HCT116 (cell line): Measurements from ENCODE around the gene C13orf46. TPM values are rescaled to one million over a fixed set of nuclear protein-coding genes. Genes with fewer than 3 reads are reported as not detected.

Source experiments
- ATAC-seq: fragments of 200-7000 bp; cut with Tn5 transposase; 2 replicates; pipeline ENCODE4 v1.9.1; 2020; ENCODE audit warnings: mild to moderate bottlenecking, moderate library complexity
- BruUV-seq: library from RNA; stranded (reverse); fragments of 400-500 nt; replicated peaks from 2 replicates; lab custom pipeline; 2021; lab: Mats Ljungman, UMichigan
- CTCF ChIA-PET: fragments of 300-600 bp; sonication (Branson Sonifier 250); formaldehyde crosslinking; loops from one replicate; lab custom pipeline; 2021; ENCODE audit warnings: antibody characterized with exemption; lab: Charles Lee
- POLR2A ChIA-PET: fragments of 300-600, 350-600 bp; sonication (Branson Sonifier 250); formaldehyde crosslinking; loops from one replicate; lab custom pipeline; 2021; ENCODE audit warnings: antibody characterized with exemption; lab: Charles Lee
- RAD21 ChIA-PET, 2 experiments: fragments of 300-600 bp; sonication (Branson Sonifier 250); formaldehyde crosslinking; loops; one replicate each; lab custom pipeline; 2023; ENCODE audit warnings: low total read pairs in 2 of 2; ENCODE audit not compliant: uncharacterized antibody in 2 of 2, unreplicated experiment in 2 of 2, low non-redundant PET in 1 of 2; lab: Charles Lee
- DNase-seq: peaks from one replicate; pipeline ENCODE4 v3.0.0-alpha.2; 2010; ENCODE audit warnings: low read depth, low spot score
- H2AFZ ChIP-seq: fragments of 200-600 bp; shearing (Covaris generic), sonication (generic); 2 replicates; pipeline ENCODE4 v1.6.1; 2017; ENCODE audit warnings: low read depth, mixed run types, mixed read lengths, antibody characterized with exemption, low read length; ENCODE audit not compliant: poor library complexity, severe bottlenecking
- H3K27ac ChIP-seq: 2 replicates; pipeline ENCODE4 v1.5.1; 2012; ENCODE audit warnings: low read depth, low read length
- H3K27me3 ChIP-seq: fragments of 200-600 bp; sonication (generic); 2 replicates; pipeline ENCODE4 v1.6.1; 2016; ENCODE audit warnings: mixed run types, low read length, mixed read lengths; ENCODE audit not compliant: insufficient read depth
- H3K36me3 ChIP-seq, 2 experiments: fragments of 200-500 bp in 1 of 2; fragments of 200-600 bp in 1 of 2; sonication (Bioruptor generic) in 1 of 2; sonication (generic) in 1 of 2; 2 replicates each; pipeline versions ENCODE4 v1.5.1 to v1.6.1; 2014 to 2016; ENCODE audit warnings: low read length in 2 of 2, inconsistent platforms in 1 of 2, mixed read lengths in 1 of 2, mixed run types in 1 of 2; ENCODE audit not compliant: insufficient read depth in 2 of 2, control insufficient read depth in 1 of 2
- H3K4me1 ChIP-seq, 2 experiments: fragments of 200-600 bp in 1 of 2; sonication (generic) in 1 of 2; 2 replicates each; pipeline versions ENCODE4 v1.5.1 to v1.6.1; 2012 to 2017; ENCODE audit warnings: low read length in 2 of 2, inconsistent platforms in 1 of 2, mild to moderate bottlenecking in 1 of 2, mixed read lengths in 1 of 2, mixed run types in 1 of 2, moderate library complexity in 1 of 2; ENCODE audit not compliant: insufficient read depth in 2 of 2, control insufficient read depth in 1 of 2
- H3K4me2 ChIP-seq: fragments of 200-600 bp; sonication (generic); 2 replicates; pipeline ENCODE4 v1.6.1; 2017; ENCODE audit warnings: mixed run types, low read length, mixed read lengths
- H3K4me3 ChIP-seq, 2 experiments: fragments of 200-600 bp in 1 of 2; sonication (generic) in 1 of 2; replicated peaks in 1 of 2; 2 replicates each; pipeline ENCODE4 v1.5.1; 2011 to 2016; ENCODE audit warnings: low read length in 2 of 2, control low read depth in 1 of 2, low read depth in 1 of 2, mild to moderate bottlenecking in 1 of 2, mixed read lengths in 1 of 2, mixed run types in 1 of 2
- H3K79me2 ChIP-seq: fragments of 200-600 bp; sonication (generic); 2 replicates; pipeline ENCODE4 v1.6.1; 2017; ENCODE audit warnings: mild to moderate bottlenecking, mixed run types, low read length, moderate library complexity, mixed read lengths; ENCODE audit not compliant: insufficient read depth
- H3K9ac ChIP-seq: fragments of 200-600 bp; sonication (generic); 2 replicates; pipeline ENCODE4 v1.6.1; 2016; ENCODE audit warnings: low read length, mixed read lengths
- H3K9me2 ChIP-seq: fragments of 200-600 bp; sonication (generic), shearing (Covaris generic); 2 replicates; pipeline ENCODE4 v1.6.1; 2017; ENCODE audit warnings: mixed run types, mild to moderate bottlenecking, moderate library complexity; ENCODE audit not compliant: insufficient read depth
- H3K9me3 ChIP-seq, 2 experiments: fragments of 200-500 bp in 1 of 2; fragments of 200-600 bp in 1 of 2; sonication (Bioruptor generic) in 1 of 2; sonication (generic) in 1 of 2; 2 replicates each; pipeline ENCODE4 v1.6.1; 2014 to 2017; ENCODE audit warnings: low read length in 2 of 2, mixed read lengths in 2 of 2, inconsistent platforms in 1 of 2, low read depth in 1 of 2, mild to moderate bottlenecking in 1 of 2, mixed run types in 1 of 2, moderate library complexity in 1 of 2; ENCODE audit not compliant: control insufficient read depth in 1 of 2, insufficient read depth in 1 of 2
- H4K20me1 ChIP-seq: fragments of 200-600 bp; sonication (generic), shearing (Covaris generic); 2 replicates; pipeline ENCODE4 v1.6.1; 2017; ENCODE audit warnings: mixed run types, mild to moderate bottlenecking, moderate library complexity; ENCODE audit not compliant: insufficient read depth
- CBX3 ChIP-seq: IDR thresholded peaks from 2 replicates; pipeline ENCODE4 v1.6.1; 2012; ENCODE audit warnings: low read depth
- CEBPB ChIP-seq: IDR thresholded peaks from 2 replicates; pipeline ENCODE4 v1.6.1; 2012; ENCODE audit warnings: low read depth
- CTCF ChIP-seq, 3 experiments: fragments of 200-600 bp in 1 of 3; sonication (generic) in 1 of 3; IDR thresholded peaks in 2 of 3; conservative IDR thresholded peaks in 1 of 3; 2 replicates each; pipeline ENCODE4 v1.5.1; 2012 to 2017; ENCODE audit warnings: low read depth in 2 of 3, low read length in 2 of 3, antibody characterized with exemption in 1 of 3, borderline replicate concordance in 1 of 3, control low read depth in 1 of 3, mild to moderate bottlenecking in 1 of 3, mixed read lengths in 1 of 3, mixed run types in 1 of 3, moderate library complexity in 1 of 3; ENCODE audit not compliant: insufficient read depth in 1 of 3
- ELF1 ChIP-seq: IDR thresholded peaks from 2 replicates; pipeline ENCODE4 v1.6.1; 2012; ENCODE audit warnings: low read depth, borderline replicate concordance
- JUND ChIP-seq: IDR thresholded peaks from 2 replicates; pipeline ENCODE4 v1.6.1; 2012
- POLR2AphosphoS5 ChIP-seq: IDR thresholded peaks from 2 replicates; pipeline ENCODE4 v1.6.1; 2011; ENCODE audit warnings: mild to moderate bottlenecking, low read depth, low read length, moderate library complexity
- RAD21 ChIP-seq: IDR thresholded peaks from 2 replicates; pipeline ENCODE4 v1.6.1; 2012; ENCODE audit warnings: low read depth, mild to moderate bottlenecking
- REST ChIP-seq: IDR thresholded peaks from 2 replicates; pipeline ENCODE4 v1.6.1; 2012; ENCODE audit warnings: low read depth
- SIN3A ChIP-seq: IDR thresholded peaks from 2 replicates; pipeline ENCODE4 v1.6.1; 2012; ENCODE audit warnings: low read depth
- YY1 ChIP-seq: IDR thresholded peaks from 2 replicates; pipeline ENCODE4 v1.6.1; 2011; ENCODE audit warnings: low read length, low read depth, moderate library complexity, mild to moderate bottlenecking; ENCODE audit not compliant: insufficient replicate concordance; ENCODE audit errors: extremely low read depth
- intact Hi-C: fragments of 100-400 bp; cut with micrococcal nuclease; formaldehyde crosslinking; loops from 2 replicates; pipeline ENCODE4 v1.10.0; 2022
- total RNA-seq: library from RNA; stranded (reverse); gene quantifications from one replicate; pipeline ENCODE4 v1.2.1, GENCODE V29; 2021; ENCODE audit not compliant: unreplicated experiment

C13orf46 gene
- total RNA-seq, 1 experiment from 2014 or later = 0.93 TPM

GRCh38 chr13:113991191-113991669 is 17.4 kb upstream of the C13orf46 start:
- Histone ChIP-seq H3K4me2 (no peak overlapping the region), H3K4me3 (no peak overlapping the region), H2AFZ (no peak overlapping the region), H3K79me2 (no peaks in the 10 kb centered on the region), H3K36me3 (peaks cover 2 to 14% of the 10 kb centered on the region in 2 experiments; a peak in 3 of 4 replicates), H3K27me3 (no peaks in the 10 kb centered on the region), H3K27ac (no peak overlapping the region), H3K9me2 (no peaks in the 10 kb centered on the region), H3K9me3 (no peaks in the 10 kb centered on the region), H4K20me1 (no peaks in the 10 kb centered on the region), H3K4me1 (no peaks in the 10 kb centered on the region), H3K9ac (no peak overlapping the region)
- no peak for TF ChIP-seq POLR2AphosphoS5
- no peak for TF ChIP-seq ELF1
- TF ChIP-seq JUND = no peak
- TF ChIP-seq CBX3 = no peak
- TF ChIP-seq SIN3A = no peak
- no peak for TF ChIP-seq REST
- TF ChIP-seq CTCF (IDR thresholded peaks at IDR 0.05 in 2 of 3, conservative IDR thresholded peaks at IDR 0.05 in 1 of 3; ENCODE audit: borderline replicate concordance in 1 of 3, insufficient read depth in 1 of 3, low read depth in 2 of 3, low read length in 2 of 3) = no peak
- no peak for TF ChIP-seq CEBPB
- no peak for TF ChIP-seq YY1
- no peak for TF ChIP-seq RAD21
- ChIA-PET POLR2A (no interaction called here), CTCF (no interaction called here), RAD21 (no interaction called here)
- no TSS peak for BruUV-seq
- DNase-seq (no peak), ATAC-seq (no peak)
- intact Hi-C loops = no loop called here
